Left renal pelvis (tissue), 4 donors: Measurements from ENCODE around the gene ATP10D. TPM values are rescaled to one million over a fixed set of nuclear protein-coding genes. Genes with fewer than 3 reads are reported as not detected.

Experiments
- polyA plus RNA-seq, 4 donors: library from polyadenylated mRNA; unstranded; fragments of 120-200 nt; gene quantifications; one replicate each; pipeline ENCODE4 v1.2.1, GENCODE V29; 2013; ENCODE audit not compliant: insufficient read length in 4 of 4

Gene ATP10D
- polyA plus RNA-seq, 4 donors, result 30.5 to 57.3 (median 49.7) TPM

Other genes with a start within 250 kb of the ATP10D start
- gene COMMD8, start 21.6 kb upstream of the ATP10D start, polyA plus RNA-seq, result 10 to 100 TPM; 20.0 to 55.4 (median 41.4) TPM